Naive thymus-derived CD4-positive, alpha-beta T cell (primary cell): Measurements from ENCODE around the gene ZBTB5. TPM values are rescaled to one million over a fixed set of nuclear protein-coding genes. Genes with fewer than 3 reads are reported as not detected.
A peak's percentile ranks its signal among the peaks of the same experiment; 100 is the strongest.

Experiments
- ATAC-seq: fragments of 150-1000 bp; cut with Tn5 transposase; 2 replicates; pipeline ENCODE4 v1.10.0; 2021; ENCODE audit warnings: mild to moderate bottlenecking, moderate library complexity
- CTCF ChIA-PET: fragments of 350-600 bp; sonication (Branson Sonifier 250); formaldehyde crosslinking; loops from one replicate; lab custom pipeline; 2021; ENCODE audit warnings: antibody characterized with exemption; lab: Charles Lee
- POLR2A ChIA-PET: fragments of 350-600 bp; sonication (Branson Sonifier 250); formaldehyde crosslinking; loops from one replicate; lab custom pipeline; 2021; ENCODE audit warnings: antibody characterized with exemption, inconsistent platforms; lab: Charles Lee
- DNase-seq, 9 donors: peaks; one replicate each; pipeline versions ENCODE4 v3.0.0 to v3.0.0-alpha.2; 2020 to 2022; ENCODE audit warnings: mixed read lengths in 1 of 9
- H3K27ac ChIP-seq: one replicate; pipeline ENCODE4 v1.7.0; 2013; ENCODE audit warnings: mild to moderate bottlenecking, low read depth, low read length, moderate library complexity
- H3K27me3 ChIP-seq, 2 donors: one replicate each; pipeline ENCODE4 v1.7.0; 2013; ENCODE audit warnings: low read length in 2 of 2, mild to moderate bottlenecking in 2 of 2, moderate library complexity in 2 of 2; ENCODE audit not compliant: control insufficient read depth in 2 of 2, insufficient read depth in 2 of 2
- H3K36me3 ChIP-seq, 3 experiments: 1 replicate in 2 of 3; 2 replicates in 1 of 3; pipeline ENCODE4 v1.7.0; 2013; ENCODE audit warnings: low read length in 3 of 3, mild to moderate bottlenecking in 3 of 3, moderate library complexity in 1 of 3; ENCODE audit not compliant: insufficient read depth in 3 of 3, control insufficient read depth in 2 of 3
- H3K4me1 ChIP-seq, 2 donors: one replicate each; pipeline ENCODE4 v1.7.0; 2013; ENCODE audit warnings: low read length in 2 of 2, mild to moderate bottlenecking in 2 of 2, moderate library complexity in 1 of 2; ENCODE audit not compliant: control insufficient read depth in 2 of 2, insufficient read depth in 2 of 2
- H3K4me3 ChIP-seq: 2 replicates; pipeline ENCODE4 v1.7.0; 2013; ENCODE audit warnings: mild to moderate bottlenecking, low read length
- H3K9me3 ChIP-seq, 3 experiments: 1 replicate in 2 of 3; 2 replicates in 1 of 3; pipeline ENCODE4 v1.7.0; 2013; ENCODE audit warnings: low read length in 3 of 3; ENCODE audit not compliant: control insufficient read depth in 2 of 3
- H3K27ac Mint-ChIP-seq, 9 donors: one replicate each; pipeline ENCODE4 v1.8.0; 2020 to 2022; ENCODE audit warnings: mixed read lengths in 9 of 9, mild to moderate bottlenecking in 8 of 9, moderate library complexity in 5 of 9, inconsistent platforms in 2 of 9
- H3K27me3 Mint-ChIP-seq, 5 donors: one replicate each; pipeline ENCODE4 v1.8.0; 2021 to 2022; ENCODE audit warnings: mixed read lengths in 5 of 5, mild to moderate bottlenecking in 1 of 5
- H3K36me3 Mint-ChIP-seq, 5 donors: one replicate each; pipeline ENCODE4 v1.8.0; 2020 to 2022; ENCODE audit warnings: mixed read lengths in 5 of 5, mild to moderate bottlenecking in 3 of 5, inconsistent platforms in 1 of 5
- H3K4me1 Mint-ChIP-seq, 7 donors: one replicate each; pipeline ENCODE4 v1.8.0; 2020 to 2022; ENCODE audit warnings: mixed read lengths in 7 of 7, mild to moderate bottlenecking in 3 of 7, inconsistent platforms in 1 of 7
- H3K4me3 Mint-ChIP-seq, 10 donors: one replicate each; pipeline ENCODE4 v1.8.0; 2020 to 2022; ENCODE audit warnings: mild to moderate bottlenecking in 10 of 10, mixed read lengths in 10 of 10, moderate library complexity in 6 of 10, inconsistent platforms in 2 of 10
- H3K9me3 Mint-ChIP-seq, 11 donors: one replicate each; pipeline ENCODE4 v1.8.0; 2020 to 2022; ENCODE audit warnings: mixed read lengths in 11 of 11, mild to moderate bottlenecking in 4 of 11, inconsistent platforms in 1 of 11, moderate library complexity in 1 of 11
- intact Hi-C, 2 donors: fragments of 100-400 bp; cut with micrococcal nuclease; formaldehyde crosslinking; loops; one replicate each; pipeline ENCODE4 v1.15.1; 2023
- polyA plus RNA-seq, 2 donors: library from polyadenylated mRNA; unstranded; fragments of 300-500 nt; fragmentation: Illumina TruSeq; gene quantifications; one replicate each; pipeline ENCODE4 v1.2.3, GENCODE V29; 2021
- total RNA-seq, 6 experiments: library from RNA in 5 of 6; stranded (reverse) in 5 of 6; gene quantifications; 1 replicate in 5 of 6; 2 replicates in 1 of 6; pipeline ENCODE4 v1.2.3 and lab custom pipeline; 2021 to 2026

The ZBTB5 gene
- total and polyA plus RNA-seq, 7 experiments from 2014 or later = 0.60 to 16.8 (median 11.7) TPM

- no peaks in the 10 kb centered on the region for H3K9me3 ChIP-seq
- H3K36me3 ChIP-seq = peaks cover 0 to 19% (median 0%) of the 10 kb centered on the region in 3 experiments
- peaks cover 0 to 8% (median 5%) of the 10 kb centered on the region in 5 donors for H3K36me3 Mint-ChIP-seq
- intact Hi-C loops = loop anchor here (1.0 to 5.0 kb wide), 7 partner anchors 43 to 656 kb away; partner anchors contain the start of genes POLR1E (in 2 of the 2), ZBTB5 (in 2 of the 2), TOMM5 (in 1 of the 2) and ZCCHC7 (in 1 of the 2)
- H3K4me1 Mint-ChIP-seq = peaks cover 19 to 31% (median 23%) of the 10 kb centered on the region in 7 donors
- peak overlapping the region; percentile 84 to 98 (median 96) for H3K4me3 Mint-ChIP-seq
- DNase-seq (no peak), ATAC-seq (no peak)
- peak overlapping the region; percentile 86 for H3K4me3 ChIP-seq
- no peaks in the 10 kb centered on the region for H3K27me3 Mint-ChIP-seq
- ChIA-PET CTCF (interaction anchor here (0.6 kb wide), 1 partner anchor 62 kb away, joined by 3 read pairs; no protein-coding TSS in a partner anchor), POLR2A (interaction anchor here (1.0 to 3.3 kb wide), 8 partner anchors 10 to 345 kb away, joined by 3 to 15 read pairs (median 5); partner anchors contain the start of genes POLR1E, TOMM5, ZBTB5 and ZCCHC7)
- no peaks in the 10 kb centered on the region for H3K9me3 Mint-ChIP-seq
- H3K27ac Mint-ChIP-seq = peak overlapping the region; percentile 87 to 98 (median 95)
- H3K27ac ChIP-seq = peak overlapping the region; percentile 89
- no peaks in the 10 kb centered on the region for H3K27me3 ChIP-seq
- H3K4me1 ChIP-seq = peaks cover 5 to 12% of the 10 kb centered on the region in 2 donors
Observed at GRCh38 chr9:37421914-37422288, 43.3 kb downstream of the ZBTB5 start.

- Histone ChIP-seq H3K9me3 (no peaks in the 10 kb centered on the region), H3K27me3 (no peaks in the 10 kb centered on the region), H3K27ac (no peak overlapping the region), H3K36me3 (peaks cover 0 to 8% (median 0%) of the 10 kb centered on the region in 3 experiments), H3K4me1 (peaks cover 5 to 12% of the 10 kb centered on the region in 2 donors), H3K4me3 (no peak overlapping the region)
- intact Hi-C loops = loop anchor here (2.0 to 5.0 kb wide), 2 partner anchors 340 to 383 kb away; no protein-coding TSS in a partner anchor
- no peaks in the 10 kb centered on the region for H3K27me3 Mint-ChIP-seq
- H3K9me3 Mint-ChIP-seq = no peaks in the 10 kb centered on the region
- ChIA-PET CTCF (no interaction called here), POLR2A (interaction anchor here (0.7 to 3.3 kb wide), 6 partner anchors 43 to 300 kb away, joined by 3 to 15 read pairs (median 4); partner anchors contain the start of genes TOMM5, ZBTB5 and ZCCHC7)
- H3K4me3 Mint-ChIP-seq = no peak overlapping the region
- peak overlapping the region in 4 of 9 donors; percentile 33 to 97 (median 68) for H3K27ac Mint-ChIP-seq
- no peaks in the 10 kb centered on the region for H3K36me3 Mint-ChIP-seq
- no peak for ATAC-seq
- no peak for DNase-seq
- peaks cover 19 to 29% (median 23%) of the 10 kb centered on the region in 7 donors for H3K4me1 Mint-ChIP-seq
Observed at GRCh38 chr9:37420271-37421215, 44.7 kb downstream of the ZBTB5 start.

- ChIA-PET CTCF (no interaction called here), POLR2A (interaction anchor here (1.8 kb wide), 1 partner anchor 67 kb away, joined by 5 read pairs; the partner anchor contains the start of gene POLR1E)
- Histone ChIP-seq H3K36me3 (peaks cover 0 to 8% (median 0%) of the 10 kb centered on the region in 3 experiments), H3K27me3 (no peaks in the 10 kb centered on the region), H3K27ac (no peak overlapping the region), H3K9me3 (no peaks in the 10 kb centered on the region), H3K4me3 (no peak overlapping the region), H3K4me1 (peaks cover 5 to 12% of the 10 kb centered on the region in 2 donors)
- intact Hi-C loops = loop anchor here in 1 of 2 donors (5.0 kb wide), 1 partner anchor 173 kb away; the partner anchor contains the start of gene TOMM5
- no peaks in the 10 kb centered on the region for H3K36me3 Mint-ChIP-seq
- H3K4me1 Mint-ChIP-seq = peaks cover 17 to 33% (median 29%) of the 10 kb centered on the region in 7 donors
- H3K27ac Mint-ChIP-seq = peak overlapping the region in 2 of 9 donors; percentile 0 to 12
- DNase-seq = no peak
- no peak for ATAC-seq
- H3K9me3 Mint-ChIP-seq = no peaks in the 10 kb centered on the region
- peak overlapping the region in 1 of 10 donors; percentile 56 for H3K4me3 Mint-ChIP-seq
- peaks cover 0 to 7% (median 5%) of the 10 kb centered on the region in 5 donors for H3K27me3 Mint-ChIP-seq
Observed at GRCh38 chr9:37419204-37419603, 46.0 kb downstream of the ZBTB5 start.

- no peaks in the 10 kb centered on the region for H3K27me3 ChIP-seq
- no peaks in the 10 kb centered on the region for H3K9me3 Mint-ChIP-seq
- peak overlapping the region in 1 of 10 donors; percentile 19 for H3K4me3 Mint-ChIP-seq
- ATAC-seq = no peak
- ChIA-PET POLR2A (interaction anchor here (1.8 kb wide), 1 partner anchor 68 kb away, joined by 5 read pairs; the partner anchor contains the start of gene POLR1E), CTCF (interaction anchor here (1.2 kb wide), 1 partner anchor 11 kb away, joined by 3 read pairs; no protein-coding TSS in a partner anchor)
- H3K9me3 ChIP-seq = no peaks in the 10 kb centered on the region
- intact Hi-C loops = loop anchor here in 1 of 2 donors (5.0 kb wide), 1 partner anchor 174 kb away; the partner anchor contains the start of gene TOMM5
- H3K36me3 Mint-ChIP-seq = no peaks in the 10 kb centered on the region
- no peak for DNase-seq
- H3K36me3 ChIP-seq = peaks cover 0 to 8% (median 0%) of the 10 kb centered on the region in 3 experiments
- peaks cover 0 to 7% (median 5%) of the 10 kb centered on the region in 5 donors for H3K27me3 Mint-ChIP-seq
- no peak overlapping the region for H3K4me3 ChIP-seq
- H3K4me1 Mint-ChIP-seq = peaks cover 6 to 22% (median 19%) of the 10 kb centered on the region in 7 donors
- H3K27ac Mint-ChIP-seq = no peak overlapping the region
- no peak overlapping the region for H3K27ac ChIP-seq
- peaks cover 5 to 7% of the 10 kb centered on the region in 2 donors for H3K4me1 ChIP-seq
Observed at GRCh38 chr9:37417857-37418618, 47.2 kb downstream of the ZBTB5 start.

- Histone ChIP-seq H3K36me3 (peaks cover 0 to 3% (median 0%) of the 10 kb centered on the region in 3 experiments), H3K27me3 (no peaks in the 10 kb centered on the region), H3K4me1 (peaks cover 5 to 7% of the 10 kb centered on the region in 2 donors), H3K27ac (no peak overlapping the region), H3K9me3 (no peaks in the 10 kb centered on the region), H3K4me3 (no peak overlapping the region)
- Mint-ChIP-seq H3K4me3 (no peak overlapping the region), H3K27me3 (peaks cover 0 to 7% (median 5%) of the 10 kb centered on the region in 5 donors), H3K9me3 (no peaks in the 10 kb centered on the region), H3K36me3 (no peaks in the 10 kb centered on the region), H3K27ac (no peak overlapping the region), H3K4me1 (peaks cover 5 to 19% (median 14%) of the 10 kb centered on the region in 7 donors)
- ATAC-seq (no peak), DNase-seq (no peak)
- CTCF ChIA-PET = interaction anchor here (1.2 kb wide), 1 partner anchor 10 kb away, joined by 3 read pairs; no protein-coding TSS in a partner anchor
- intact Hi-C loops = loop anchor here in 1 of 2 donors (5.0 kb wide), 1 partner anchor 175 kb away; the partner anchor contains the start of gene TOMM5
- POLR2A ChIA-PET = interaction anchor here (1.8 kb wide), 1 partner anchor 68 kb away, joined by 5 read pairs; the partner anchor contains the start of gene POLR1E
Observed at GRCh38 chr9:37417252-37417803, 47.9 kb downstream of the ZBTB5 start.
